HT1080 (cell line): ENCODE measurements around the gene RANBP9. TPM values are rescaled to one million over a fixed set of nuclear protein-coding genes. Genes with fewer than 3 reads are reported as not detected.

Experiments used
- DNase-seq: peaks from one replicate; pipeline ENCODE4 v3.0.0-alpha.2; 2015; ENCODE audit warnings: low read depth
- total RNA-seq: library from RNA; depleted of rRNA; stranded (reverse); fragments of >200 nt; shearing (Covaris generic); gene quantifications from 2 replicates; pipeline ENCODE4 v1.2.3, GENCODE V29; 2014; rRNA removed

Gene RANBP9
- total RNA-seq, 1 experiment from 2014 or later: 15.7 TPM

DNA sequence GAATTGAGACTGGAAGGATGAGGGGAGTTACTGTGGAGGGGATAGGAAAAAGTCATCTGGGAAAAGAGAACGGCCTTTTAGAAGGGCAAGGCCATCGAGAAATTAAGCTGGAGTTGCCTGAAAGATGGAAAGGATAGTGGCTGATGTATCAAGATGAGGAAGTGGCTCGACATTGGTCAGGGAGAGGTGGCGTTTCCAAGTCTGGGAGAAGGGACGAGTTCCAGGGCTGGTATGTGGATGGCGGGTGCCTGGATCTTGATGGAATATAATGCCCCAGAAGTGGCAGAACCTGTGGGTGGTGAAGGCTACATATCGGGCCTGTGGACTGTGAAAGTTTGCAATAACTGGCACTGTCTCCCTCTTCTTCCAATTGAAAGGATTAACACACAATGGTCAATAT lies 139.4 kb downstream of the RANBP9 start:
- no peak for DNase-seq

Other genes with a start within 250 kb of the RANBP9 start
- gene GFOD1, start 224.2 kb downstream of the RANBP9 start, total RNA-seq: 4.7 and 6.6 TPM in 2 replicates
- gene SIRT5, start 137.2 kb downstream of the RANBP9 start, total RNA-seq: 9.0 and 9.1 TPM in 2 replicates
- 108 and 117 TPM in 2 replicates for gene NOL7, start 96.5 kb downstream of the RANBP9 start, total RNA-seq
- 21.1 and 28.3 TPM in 2 replicates for gene MCUR1, start 102.7 kb upstream of the RANBP9 start, total RNA-seq
- gene RNF182, start 213.1 kb upstream of the RANBP9 start, total RNA-seq: 6.3 and 8.2 TPM in 2 replicates